Peyer's patch (tissue), 4 donors: ENCODE measurements around the gene FOXP2.

ENCODE experiments used
- POLR2A ChIP-seq, 2 donors: fragments of 450-650 bp; IDR thresholded peaks; one replicate each; pipeline ENCODE4 v1.5.1; 2017; ENCODE audit warnings: antibody characterized with exemption in 2 of 2, mild to moderate bottlenecking in 2 of 2, moderate library complexity in 2 of 2
- TF ChIP-seq, protein P1 (sequence below), 6 experiments: fragments of 450-650 bp in 4 of 6; fragments of 200-600 bp in 2 of 6; sonication (generic) in 1 of 6; IDR thresholded peaks; one replicate each; pipeline ENCODE4 v1.5.1; 2017 to 2019; ENCODE audit warnings: antibody characterized with exemption in 6 of 6, mild to moderate bottlenecking in 3 of 6, moderate library complexity in 1 of 6

DNA sequence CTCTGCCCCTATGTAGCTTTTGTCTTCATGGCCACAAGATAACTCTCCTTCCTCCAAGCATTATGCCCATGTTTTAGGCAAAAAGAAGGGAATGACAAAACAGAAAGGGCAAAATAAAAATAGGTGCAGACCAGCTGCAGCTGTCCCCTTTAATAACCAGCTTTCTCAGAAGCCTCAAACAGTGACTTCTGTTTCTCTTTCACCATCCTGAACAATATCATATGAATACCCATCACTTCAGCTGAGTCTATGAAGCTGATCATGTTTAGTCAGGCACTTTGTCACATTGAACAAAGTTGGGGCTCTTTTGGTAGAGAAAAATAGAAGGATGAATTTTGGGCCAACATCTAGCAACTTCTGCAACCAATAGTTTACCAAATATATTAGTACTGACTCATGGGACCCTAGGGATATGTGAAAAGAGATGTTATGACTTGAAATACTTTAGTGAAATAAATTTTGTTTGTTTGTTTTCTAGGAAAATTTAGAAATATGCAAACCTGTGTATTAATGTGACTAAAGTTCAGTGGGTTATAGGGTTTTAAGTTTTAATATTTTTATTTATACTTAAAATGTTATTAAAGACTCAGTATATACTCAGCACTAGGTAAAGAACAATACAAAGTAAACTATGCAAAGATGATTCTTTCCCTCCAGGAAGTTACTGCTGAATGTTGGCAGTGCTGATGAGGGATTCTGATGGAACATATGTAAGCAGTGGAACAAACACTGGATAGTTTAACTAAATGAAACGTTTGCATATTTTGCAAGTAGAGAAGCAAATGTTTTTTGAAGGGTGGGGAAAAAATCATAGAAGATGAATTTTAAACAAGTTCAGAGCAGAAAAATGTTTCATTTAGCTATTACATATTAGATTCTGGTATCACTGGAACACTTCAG is 133.7 kb downstream of the FOXP2 start:
- TF ChIP-seq, protein P1, sequence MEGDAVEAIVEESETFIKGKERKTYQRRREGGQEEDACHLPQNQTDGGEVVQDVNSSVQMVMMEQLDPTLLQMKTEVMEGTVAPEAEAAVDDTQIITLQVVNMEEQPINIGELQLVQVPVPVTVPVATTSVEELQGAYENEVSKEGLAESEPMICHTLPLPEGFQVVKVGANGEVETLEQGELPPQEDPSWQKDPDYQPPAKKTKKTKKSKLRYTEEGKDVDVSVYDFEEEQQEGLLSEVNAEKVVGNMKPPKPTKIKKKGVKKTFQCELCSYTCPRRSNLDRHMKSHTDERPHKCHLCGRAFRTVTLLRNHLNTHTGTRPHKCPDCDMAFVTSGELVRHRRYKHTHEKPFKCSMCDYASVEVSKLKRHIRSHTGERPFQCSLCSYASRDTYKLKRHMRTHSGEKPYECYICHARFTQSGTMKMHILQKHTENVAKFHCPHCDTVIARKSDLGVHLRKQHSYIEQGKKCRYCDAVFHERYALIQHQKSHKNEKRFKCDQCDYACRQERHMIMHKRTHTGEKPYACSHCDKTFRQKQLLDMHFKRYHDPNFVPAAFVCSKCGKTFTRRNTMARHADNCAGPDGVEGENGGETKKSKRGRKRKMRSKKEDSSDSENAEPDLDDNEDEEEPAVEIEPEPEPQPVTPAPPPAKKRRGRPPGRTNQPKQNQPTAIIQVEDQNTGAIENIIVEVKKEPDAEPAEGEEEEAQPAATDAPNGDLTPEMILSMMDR (IDR thresholded peaks at IDR 0.05), result no peak
- TF ChIP-seq POLR2A (IDR thresholded peaks at IDR 0.05), result no peak
